Epithelial cell of proximal tubule (primary cell): ENCODE results near the gene SDE2. TPM values are rescaled to one million over a fixed set of nuclear protein-coding genes. Genes with fewer than 3 reads are reported as not detected.
"Not testable (repeated sequence)": the region's sequence is repeated elsewhere in the genome, so short reads cannot be mapped to it uniquely, and the experiment has no call there.

ENCODE experiments used
- DNase-seq: peaks from one replicate; pipeline ENCODE4 v3.0.0-alpha.2; 2011; ENCODE audit warnings: low read depth
- H3K4me3 ChIP-seq: 2 replicates; pipeline ENCODE4 v1.5.1; 2011; ENCODE audit warnings: low read depth, mild to moderate bottlenecking, low read length
- CTCF ChIP-seq: conservative IDR thresholded peaks from 2 replicates; pipeline ENCODE4 v1.5.1; 2012; ENCODE audit warnings: low read depth, mild to moderate bottlenecking, low read length
- total RNA-seq: library from RNA; depleted of rRNA; stranded (reverse); fragments of >200 nt; gene quantifications from 2 replicates; pipeline ENCODE4 v1.2.3, GENCODE V29; 2015

Gene SDE2
- total RNA-seq, 1 donor from 2014 or later, result 19.4 TPM

DNA sequence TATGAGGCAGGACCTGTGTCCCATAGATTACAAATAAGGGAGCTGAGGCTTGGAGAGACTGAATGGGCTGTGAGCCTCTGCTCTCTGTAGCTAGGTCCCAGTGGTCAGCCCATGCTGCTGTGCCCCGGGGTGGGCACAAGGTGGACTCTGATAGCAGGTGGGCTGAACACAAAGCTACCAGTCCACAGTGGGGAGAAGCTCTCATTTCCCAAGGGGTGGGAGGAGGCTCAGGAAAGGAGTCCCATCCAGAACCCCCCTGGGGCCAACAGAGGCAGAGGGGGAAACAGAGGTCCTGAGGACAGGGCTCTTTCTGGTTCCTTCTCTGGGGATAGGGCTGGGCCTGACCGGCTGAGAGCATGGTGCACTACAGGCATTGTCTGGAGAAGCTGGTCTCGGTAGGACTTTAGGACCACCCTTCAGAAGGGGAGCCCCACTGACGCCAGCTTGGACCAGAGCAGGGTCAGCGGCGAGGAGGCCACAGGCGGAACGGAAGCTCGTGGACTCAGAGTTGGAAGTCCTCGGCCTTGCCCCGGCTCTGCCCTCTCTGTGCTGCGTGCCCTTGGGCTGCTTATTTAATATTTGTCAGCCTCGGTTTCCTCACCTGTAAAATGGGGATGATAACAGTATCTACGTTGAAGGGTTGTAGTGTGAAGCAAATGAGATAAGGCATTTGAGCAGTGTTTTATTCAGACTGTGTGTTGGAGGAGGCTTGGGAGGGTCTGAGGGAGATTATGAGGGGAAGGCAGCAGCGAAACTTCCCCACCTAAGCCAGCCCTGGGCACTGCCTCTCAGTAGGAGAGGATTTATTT is 26.6 kb downstream of the SDE2 start:
- no peak for DNase-seq
- no peak overlapping the region for H3K4me3 ChIP-seq
- no peak for TF ChIP-seq CTCF

- DNase-seq, H3K4me3 ChIP-seq: not testable (repeated sequence)
Observed at GRCh38 chr1:225970592-225971157, 28.5 kb downstream of the SDE2 start.

GRCh38 chr1:225969751-225970150 is 29.4 kb downstream of the SDE2 start:
- H3K4me3 ChIP-seq, DNase-seq: not testable (repeated sequence)

DNA sequence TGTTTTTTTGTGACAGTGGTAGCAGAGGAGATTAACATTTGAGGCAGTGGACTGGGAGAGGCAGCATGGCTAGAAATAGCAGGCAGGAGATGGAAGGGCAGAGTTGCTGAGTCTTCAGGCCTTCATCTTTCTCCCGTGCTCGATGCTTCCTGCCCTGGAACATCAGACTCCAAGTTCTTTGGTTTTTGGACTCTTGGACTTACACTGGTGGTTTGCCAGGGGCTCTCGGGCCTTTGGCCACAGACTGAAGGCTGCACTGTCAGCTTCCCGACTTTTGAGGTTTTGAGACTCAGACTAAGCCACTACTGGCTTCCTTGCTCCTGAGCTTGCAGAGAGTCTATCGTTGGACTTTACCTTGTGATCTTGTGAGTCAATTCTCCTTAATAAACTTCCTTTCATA is 33.9 kb downstream of the SDE2 start:
- no peak for TF ChIP-seq CTCF
- DNase-seq, result no peak
- no peak overlapping the region for H3K4me3 ChIP-seq

DNA sequence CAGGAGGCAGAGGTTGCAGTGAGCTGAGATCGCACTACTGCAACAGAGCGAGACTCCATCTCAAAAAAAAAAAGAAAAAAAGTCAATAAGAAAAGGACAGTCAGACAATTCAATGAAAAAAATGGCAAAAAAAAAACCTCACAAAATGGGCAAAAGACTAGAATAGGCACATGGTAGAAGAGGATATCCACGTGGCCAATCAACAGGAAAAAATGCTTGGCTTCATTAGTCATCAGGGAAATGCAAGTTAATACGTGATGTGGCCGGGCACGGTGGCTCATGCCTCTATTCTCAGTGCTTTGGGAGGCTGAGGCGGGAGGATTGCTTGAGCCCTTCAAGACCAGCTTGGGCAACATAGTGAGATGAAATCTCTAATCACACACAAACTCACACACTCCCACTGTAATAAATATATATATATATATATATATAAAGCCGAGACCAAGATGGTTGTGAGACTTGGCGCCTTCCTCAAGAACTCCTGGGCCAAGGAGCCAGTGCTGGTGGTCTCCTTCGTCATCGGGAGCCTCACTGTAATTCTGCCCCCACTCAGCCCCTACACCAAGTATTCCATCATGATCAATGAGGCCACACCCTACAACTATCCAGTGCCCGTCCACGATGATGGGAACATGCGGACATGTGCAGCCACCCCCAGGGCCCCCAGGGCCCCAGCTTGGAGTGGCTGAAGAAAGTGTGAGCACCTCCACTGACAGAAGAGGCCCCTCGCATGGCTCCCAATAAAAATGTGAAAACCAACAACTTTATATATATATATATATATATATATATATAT is 35.2 kb downstream of the SDE2 start:
- no peak for TF ChIP-seq CTCF
- no peak overlapping the region for H3K4me3 ChIP-seq
- no peak for DNase-seq

- no peak for DNase-seq
- H3K4me3 ChIP-seq, result no peak overlapping the region
- TF ChIP-seq CTCF, result peak; percentile 63
Observed at GRCh38 chr1:225962440-225962975, 36.6 kb downstream of the SDE2 start.

DNA sequence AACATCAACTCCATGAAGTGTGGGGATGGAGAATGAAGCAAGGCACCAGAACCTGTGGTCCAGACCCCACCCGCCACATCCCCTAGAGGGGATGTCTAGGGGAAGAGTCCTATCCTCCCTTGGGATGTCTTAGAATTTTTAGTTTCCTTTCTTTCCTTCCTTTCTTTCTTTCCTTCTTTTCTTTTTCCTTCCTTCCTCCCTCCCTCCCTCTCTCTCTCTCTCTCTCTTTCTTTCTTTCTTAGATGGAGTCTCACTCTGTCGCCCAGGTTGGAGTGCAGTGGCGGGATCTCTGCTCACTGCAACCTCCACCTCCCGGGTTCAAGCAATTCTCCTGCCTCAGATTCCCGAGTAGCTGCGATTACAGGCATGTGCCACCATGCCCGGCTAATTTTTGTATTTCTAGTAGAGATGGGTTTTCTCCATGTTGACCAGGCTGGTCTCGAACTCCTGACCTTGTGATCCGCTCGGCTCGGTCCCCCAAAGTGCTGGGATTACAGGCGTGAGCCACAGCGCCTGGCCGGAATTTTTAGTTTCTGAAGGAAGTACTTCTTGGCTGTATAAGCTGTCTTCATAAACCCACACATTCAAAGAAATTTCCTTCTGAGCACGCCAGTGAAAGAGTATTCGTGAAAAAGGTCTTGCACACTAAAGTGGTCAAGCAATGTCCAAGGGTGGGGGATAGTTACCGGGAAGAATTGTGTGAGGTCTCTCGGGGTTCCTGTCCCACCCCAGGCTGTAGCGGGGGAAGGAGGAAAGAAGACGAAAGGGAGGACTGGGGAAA is 37.3 kb downstream of the SDE2 start:
- no peak overlapping the region for H3K4me3 ChIP-seq
- no peak for TF ChIP-seq CTCF

More for the DNA sequence above, 37.3 kb downstream of the SDE2 start:
- DNase-seq, result no peak
